ENCODE data around the gene CDCA8.

- no peak for TF ChIP-seq CTCF (IDR thresholded peaks at IDR 0.05)
- TF ChIP-seq POLR2AphosphoS5 (IDR thresholded peaks at IDR 0.05): no peak
These were observed 56.2 kb downstream of the CDCA8 start for GRCh38 chr1:37748565-37748964.
